ENCODE data around the gene SEMA6B. TPM values are rescaled to one million over a fixed set of nuclear protein-coding genes. Genes with fewer than 3 reads are reported as not detected.

The SEMA6B gene
- total and polyA plus RNA-seq, 8 donors = 1.2 to 6.7 (median 2.0) TPM; not detected in 1

- H3K4me3 ChIP-seq = no peak overlapping the region
- H3K36me3 ChIP-seq = no peaks in the 10 kb centered on the region
- H3K27ac ChIP-seq = no peak overlapping the region
- no peak for TF ChIP-seq POLR2AphosphoS5 (IDR thresholded peaks at IDR 0.05)
- no peak for TF ChIP-seq CTCF (IDR thresholded peaks at IDR 0.05)
- H3K9me3 ChIP-seq = no peaks in the 10 kb centered on the region
- H3K27me3 ChIP-seq = peaks cover 0 to 52% (median 20%) of the 10 kb centered on the region in 3 donors
- DNase-seq = peak in 1 of 2 donors; percentile 60
- whole genome bisulfite sequencing, 5 donors = 51 to 67% (median 58%) methylated on average over 20 to 22 of the region's 22 CpGs
- intact Hi-C loops (cut with DNase I; ENCODE audit: low total_unique reads) = loop anchor here (10.0 kb wide), 1 partner anchor 53 kb away; no protein-coding TSS in a partner anchor
- H3K4me1 ChIP-seq = peaks cover 0 to 19% (median 2%) of the 10 kb centered on the region in 4 donors
These were observed 11.9 kb upstream of the SEMA6B start for GRCh38 chr19:4571305-4571917.

GRCh38 chr19:4570916-4571304 lies 11.4 kb upstream of the SEMA6B start:
- Histone ChIP-seq H3K9me3 (no peaks in the 10 kb centered on the region), H3K27ac (no peak overlapping the region), H3K36me3 (no peaks in the 10 kb centered on the region), H3K4me3 (no peak overlapping the region), H3K4me1 (peaks cover 0 to 19% (median 2%) of the 10 kb centered on the region in 4 donors), H3K27me3 (peaks cover 0 to 52% (median 16%) of the 10 kb centered on the region in 3 donors)
- 78 to 85% (median 83%) methylated on average over 5 of the region's 5 CpGs for WGBS, 5 donors
- intact Hi-C loops (cut with DNase I; ENCODE audit: low total_unique reads) = loop anchor here (10.0 kb wide), 1 partner anchor 54 kb away; no protein-coding TSS in a partner anchor
- no peak for DNase-seq
- no peak for TF ChIP-seq CTCF (IDR thresholded peaks at IDR 0.05)
- no peak for TF ChIP-seq EP300 (IDR thresholded peaks at IDR 0.05)
- no peak for TF ChIP-seq POLR2A (IDR thresholded peaks at IDR 0.05)
- no peak for TF ChIP-seq POLR2AphosphoS5 (IDR thresholded peaks at IDR 0.05)

- DNase-seq = no peak
- no peaks in the 10 kb centered on the region for H3K36me3 ChIP-seq
- H3K27ac ChIP-seq = no peak overlapping the region
- intact Hi-C loops (cut with DNase I; ENCODE audit: low total_unique reads) = loop anchor here (10.0 kb wide), 1 partner anchor 54 kb away; no protein-coding TSS in a partner anchor
- H3K9me3 ChIP-seq = no peaks in the 10 kb centered on the region
- peaks cover 0 to 48% (median 11%) of the 10 kb centered on the region in 3 donors for H3K27me3 ChIP-seq
- 77 to 87% (median 81%) methylated on average over 11 of the region's 11 CpGs for WGBS, 5 donors
- H3K4me1 ChIP-seq = peaks cover 0 to 15% (median 3%) of the 10 kb centered on the region in 4 donors
- no peak overlapping the region for H3K4me3 ChIP-seq
- TF ChIP-seq POLR2AphosphoS5 (IDR thresholded peaks at IDR 0.05) (no peak), POLR2A (IDR thresholded peaks at IDR 0.05) (no peak), EP300 (IDR thresholded peaks at IDR 0.05) (no peak), CTCF (IDR thresholded peaks at IDR 0.05) (no peak)
These were observed 10.9 kb upstream of the SEMA6B start for GRCh38 chr19:4570402-4570801.

GRCh38 chr19:4568886-4569285 lies 9.4 kb upstream of the SEMA6B start:
- 68 to 82% (median 78%) methylated on average over 7 of the region's 7 CpGs for WGBS, 5 donors
- no peak overlapping the region for H3K4me3 ChIP-seq
- intact Hi-C loops (cut with DNase I; ENCODE audit: low total_unique reads) = no loop called here
- no peaks in the 10 kb centered on the region for H3K9me3 ChIP-seq
- H3K27me3 ChIP-seq = peaks cover 0 to 32% (median 0%) of the 10 kb centered on the region in 3 donors
- DNase-seq = no peak
- no peak overlapping the region for H3K27ac ChIP-seq
- H3K36me3 ChIP-seq = no peaks in the 10 kb centered on the region
- peaks cover 0 to 7% (median 5%) of the 10 kb centered on the region in 4 donors for H3K4me1 ChIP-seq
- no peak for TF ChIP-seq EP300 (IDR thresholded peaks at IDR 0.05)
- no peak for TF ChIP-seq POLR2A (IDR thresholded peaks at IDR 0.05)
- TF ChIP-seq CTCF (IDR thresholded peaks at IDR 0.05) = no peak
- no peak for TF ChIP-seq POLR2AphosphoS5 (IDR thresholded peaks at IDR 0.05)

Measured in stomach (tissue), 9 donors.